KOPT-K1 (cell line): ENCODE results near the gene TMEM79.
A peak's percentile ranks its signal among the peaks of the same experiment; 100 is the strongest.

Source experiments
- H3K27ac ChIP-seq: fragments of 200-600 bp; sonication (generic); 2 replicates; pipeline ENCODE4 v1.5.1; 2016; ENCODE audit warnings: antibody characterized with exemption, mild to moderate bottlenecking, low read depth, low read length; ENCODE audit not compliant: poor library complexity, severe bottlenecking
- H3K36me3 ChIP-seq: fragments of 200-600 bp; sonication (generic); 2 replicates; pipeline ENCODE4 v1.5.1; 2017; ENCODE audit warnings: antibody characterized with exemption, mild to moderate bottlenecking, low read length, moderate library complexity; ENCODE audit not compliant: insufficient read depth
- H3K9me3 ChIP-seq: fragments of 200-600 bp; sonication (generic); 2 replicates; pipeline ENCODE4 v1.5.1; 2017; ENCODE audit warnings: antibody characterized with exemption, low read length, mild to moderate bottlenecking; ENCODE audit not compliant: insufficient read depth, poor library complexity, severe bottlenecking

TMEM79 gene

GRCh38 chr1:156251527-156251926, 32.6 kb upstream of the TMEM79 start:
- Histone ChIP-seq H3K9me3 (no peaks in the 10 kb centered on the region), H3K36me3 (peaks cover 87% of the 10 kb centered on the region), H3K27ac (peak overlapping the region; percentile 64)

GRCh38 chr1:156253634-156254033, 30.5 kb upstream of the TMEM79 start:
- H3K27ac ChIP-seq = no peak overlapping the region
- peaks cover 98% of the 10 kb centered on the region for H3K36me3 ChIP-seq
- H3K9me3 ChIP-seq = no peaks in the 10 kb centered on the region

- Histone ChIP-seq H3K9me3 (no peaks in the 10 kb centered on the region), H3K36me3 (peaks cover 98% of the 10 kb centered on the region), H3K27ac (peak overlapping the region; percentile 56)
Measured at GRCh38 chr1:156257711-156258110, 26.4 kb upstream of the TMEM79 start.

GRCh38 chr1:156258859-156259258, 25.3 kb upstream of the TMEM79 start:
- Histone ChIP-seq H3K27ac (no peak overlapping the region), H3K9me3 (no peaks in the 10 kb centered on the region), H3K36me3 (peaks cover 98% of the 10 kb centered on the region)

GRCh38 chr1:156259805-156260204, 24.3 kb upstream of the TMEM79 start:
- Histone ChIP-seq H3K36me3 (peaks cover 98% of the 10 kb centered on the region), H3K27ac (no peak overlapping the region), H3K9me3 (no peaks in the 10 kb centered on the region)

GRCh38 chr1:156260896-156261295, 23.2 kb upstream of the TMEM79 start:
- no peaks in the 10 kb centered on the region for H3K9me3 ChIP-seq
- peaks cover 100% of the 10 kb centered on the region for H3K36me3 ChIP-seq
- no peak overlapping the region for H3K27ac ChIP-seq

GRCh38 chr1:156262461-156263287, 21.5 kb upstream of the TMEM79 start:
- Histone ChIP-seq H3K9me3 (no peaks in the 10 kb centered on the region), H3K27ac (no peak overlapping the region), H3K36me3 (peaks cover 100% of the 10 kb centered on the region)

- Histone ChIP-seq H3K36me3 (peaks cover 100% of the 10 kb centered on the region), H3K27ac (no peak overlapping the region), H3K9me3 (no peaks in the 10 kb centered on the region)
Measured at GRCh38 chr1:156263288-156263655, 20.9 kb upstream of the TMEM79 start.

GRCh38 chr1:156266051-156266450, 18.1 kb upstream of the TMEM79 start:
- no peaks in the 10 kb centered on the region for H3K9me3 ChIP-seq
- peaks cover 100% of the 10 kb centered on the region for H3K36me3 ChIP-seq

GRCh38 chr1:156268336-156268735, 15.8 kb upstream of the TMEM79 start:
- H3K9me3 ChIP-seq = no peaks in the 10 kb centered on the region
- H3K27ac ChIP-seq = no peak overlapping the region
- H3K36me3 ChIP-seq = peaks cover 100% of the 10 kb centered on the region

More at GRCh38 chr1:156266051-156266450, 18.1 kb upstream of the TMEM79 start:
- no peak overlapping the region for H3K27ac ChIP-seq

GRCh38 chr1:156270314-156270713, 13.8 kb upstream of the TMEM79 start:
- Histone ChIP-seq H3K9me3 (no peaks in the 10 kb centered on the region), H3K27ac (no peak overlapping the region), H3K36me3 (peaks cover 100% of the 10 kb centered on the region)

GRCh38 chr1:156276532-156276931, 7.6 kb upstream of the TMEM79 start:
- Histone ChIP-seq H3K36me3 (peaks cover 90% of the 10 kb centered on the region), H3K9me3 (no peaks in the 10 kb centered on the region), H3K27ac (no peak overlapping the region)

- H3K36me3 ChIP-seq = peaks cover 85% of the 10 kb centered on the region
Measured at GRCh38 chr1:156276966-156277381, 7.2 kb upstream of the TMEM79 start.

GRCh38 chr1:156279837-156280236, 4.3 kb upstream of the TMEM79 start:
- peaks cover 57% of the 10 kb centered on the region for H3K36me3 ChIP-seq
- no peak overlapping the region for H3K27ac ChIP-seq
- no peaks in the 10 kb centered on the region for H3K9me3 ChIP-seq

More at GRCh38 chr1:156276966-156277381, 7.2 kb upstream of the TMEM79 start:
- no peaks in the 10 kb centered on the region for H3K9me3 ChIP-seq
- H3K27ac ChIP-seq = no peak overlapping the region

GRCh38 chr1:156281281-156281680, 2.8 kb upstream of the TMEM79 start:
- H3K27ac ChIP-seq = peak overlapping the region; percentile 81
- H3K36me3 ChIP-seq = peaks cover 43% of the 10 kb centered on the region
- H3K9me3 ChIP-seq = no peaks in the 10 kb centered on the region
